Esophagus squamous epithelium (tissue), 5 donors: Measurements from ENCODE around the gene CDH16. TPM values are rescaled to one million over a fixed set of nuclear protein-coding genes. Genes with fewer than 3 reads are reported as not detected.
A peak's percentile ranks its signal among the peaks of the same experiment; 100 is the strongest.

Experiments
- DNase-seq: peaks from one replicate; lab custom pipeline; 2025; lab: John Stamatoyannopoulos, UW
- H3K27ac ChIP-seq, 4 donors: fragments of 200-600 bp; sonication (generic); one replicate each; pipeline ENCODE4 v1.5.1; 2016 to 2019; ENCODE audit warnings: mild to moderate bottlenecking in 1 of 4
- H3K27me3 ChIP-seq, 4 donors: fragments of 200-600 bp; sonication (generic); 1 replicate in 3 of 4; 2 replicates in 1 of 4; pipeline versions ENCODE4 v1.5.1 to v1.6.0; 2017 to 2021; ENCODE audit warnings: antibody characterized with exemption in 1 of 4
- H3K36me3 ChIP-seq, 3 donors: fragments of 200-600 bp; sonication (generic); one replicate each; pipeline ENCODE4 v1.5.1; 2016 to 2019
- H3K4me1 ChIP-seq, 3 donors: fragments of 200-600 bp; sonication (generic); one replicate each; pipeline ENCODE4 v1.5.1; 2017 to 2019
- H3K4me3 ChIP-seq, 4 donors: fragments of 200-600 bp; sonication (generic); 1 replicate in 3 of 4; 2 replicates in 1 of 4; pipeline ENCODE4 v1.5.1; 2016 to 2019; ENCODE audit warnings: mild to moderate bottlenecking in 2 of 4, moderate library complexity in 1 of 4
- H3K9me3 ChIP-seq, 3 donors: fragments of 200-600 bp; sonication (generic); one replicate each; pipeline ENCODE4 v1.5.1; 2016 to 2019
- POLR2A ChIP-seq, 4 donors: fragments of 450-650 bp; IDR thresholded peaks; one replicate each; pipeline ENCODE4 v1.6.1; 2017; ENCODE audit warnings: antibody characterized with exemption in 4 of 4, mild to moderate bottlenecking in 4 of 4, moderate library complexity in 3 of 4
- WGBS, 2 donors: methylation state at CpG; one replicate each; pipeline ENCODE4 v1.1.5; 2018; 5-methylcytosine and 5-hydroxymethylcytosine counted together
- intact Hi-C: fragments of 100-400 bp; cut with DNase I; formaldehyde crosslinking; loops from one replicate; pipeline ENCODE4 v1.15.0; 2022
- total RNA-seq, 4 donors: library from RNA; depleted of rRNA; stranded (reverse); fragments of >200 nt; gene quantifications; one replicate each; pipeline ENCODE4 v1.1.0, GENCODE V29; 2016
- TF ChIP-seq, protein P1 (sequence below), 6 experiments: fragments of 450-650 bp in 4 of 6; fragments of 200-600 bp in 2 of 6; sonication (generic) in 2 of 6; IDR thresholded peaks; one replicate each; pipeline ENCODE4 v1.5.1; 2016 to 2019; ENCODE audit warnings: antibody characterized with exemption in 6 of 6, mild to moderate bottlenecking in 4 of 6, moderate library complexity in 4 of 6
- donor health status: DM: yes; HTN: yes; CAD: no.

The CDH16 gene
- total RNA-seq, 4 donors from 2014 or later: 1.9 to 6.3 (median 4.1) TPM

- H3K4me1 ChIP-seq: peaks cover 39 to 61% (median 49%) of the 10 kb centered on the region in 3 donors
- no peaks in the 10 kb centered on the region for H3K27me3 ChIP-seq
- peak overlapping the region; percentile 80 to 93 (median 85) for H3K27ac ChIP-seq
- intact Hi-C loops: loop anchor here (5.0 kb wide), 1 partner anchor 36 kb away; the partner anchor contains the start of gene CIAO2B
- WGBS, 2 donors: 84 to 90% methylated on average over 3 of the region's 3 CpGs
- no peak for DNase-seq
- no peak overlapping the region for H3K4me3 ChIP-seq
- H3K9me3 ChIP-seq: no peaks in the 10 kb centered on the region
- H3K36me3 ChIP-seq: peaks cover 0 to 6% (median 0%) of the 10 kb centered on the region in 3 donors
- no peak for TF ChIP-seq POLR2A (IDR thresholded peaks at IDR 0.05)
- TF ChIP-seq, protein P1, sequence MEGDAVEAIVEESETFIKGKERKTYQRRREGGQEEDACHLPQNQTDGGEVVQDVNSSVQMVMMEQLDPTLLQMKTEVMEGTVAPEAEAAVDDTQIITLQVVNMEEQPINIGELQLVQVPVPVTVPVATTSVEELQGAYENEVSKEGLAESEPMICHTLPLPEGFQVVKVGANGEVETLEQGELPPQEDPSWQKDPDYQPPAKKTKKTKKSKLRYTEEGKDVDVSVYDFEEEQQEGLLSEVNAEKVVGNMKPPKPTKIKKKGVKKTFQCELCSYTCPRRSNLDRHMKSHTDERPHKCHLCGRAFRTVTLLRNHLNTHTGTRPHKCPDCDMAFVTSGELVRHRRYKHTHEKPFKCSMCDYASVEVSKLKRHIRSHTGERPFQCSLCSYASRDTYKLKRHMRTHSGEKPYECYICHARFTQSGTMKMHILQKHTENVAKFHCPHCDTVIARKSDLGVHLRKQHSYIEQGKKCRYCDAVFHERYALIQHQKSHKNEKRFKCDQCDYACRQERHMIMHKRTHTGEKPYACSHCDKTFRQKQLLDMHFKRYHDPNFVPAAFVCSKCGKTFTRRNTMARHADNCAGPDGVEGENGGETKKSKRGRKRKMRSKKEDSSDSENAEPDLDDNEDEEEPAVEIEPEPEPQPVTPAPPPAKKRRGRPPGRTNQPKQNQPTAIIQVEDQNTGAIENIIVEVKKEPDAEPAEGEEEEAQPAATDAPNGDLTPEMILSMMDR (IDR thresholded peaks at IDR 0.05): no peak
Measured at GRCh38 chr16:66895999-66896398, 22.7 kb downstream of the CDH16 start.

GRCh38 chr16:66895689-66895979, 23.1 kb downstream of the CDH16 start:
- Histone ChIP-seq H3K27me3 (no peaks in the 10 kb centered on the region), H3K4me3 (no peak overlapping the region), H3K4me1 (peaks cover 36 to 57% (median 45%) of the 10 kb centered on the region in 3 donors), H3K9me3 (no peaks in the 10 kb centered on the region), H3K27ac (peak overlapping the region; percentile 80 to 93 (median 85)), H3K36me3 (peaks cover 0 to 6% (median 0%) of the 10 kb centered on the region in 3 donors)
- TF ChIP-seq, protein P1 (IDR thresholded peaks at IDR 0.05): no peak
- TF ChIP-seq POLR2A (IDR thresholded peaks at IDR 0.05): no peak
- intact Hi-C loops: loop anchor here (5.0 kb wide), 1 partner anchor 37 kb away; the partner anchor contains the start of gene CIAO2B
- WGBS, 2 donors: 92 to 95% methylated on average over 5 of the region's 5 CpGs
- no peak for DNase-seq

GRCh38 chr16:66894948-66895688, 23.6 kb downstream of the CDH16 start:
- Histone ChIP-seq H3K9me3 (no peaks in the 10 kb centered on the region), H3K4me3 (no peak overlapping the region), H3K4me1 (peaks cover 30 to 52% (median 40%) of the 10 kb centered on the region in 3 donors), H3K27ac (peak overlapping the region; percentile 80 to 93 (median 85)), H3K36me3 (peaks cover 0 to 6% (median 0%) of the 10 kb centered on the region in 3 donors), H3K27me3 (no peaks in the 10 kb centered on the region)
- DNase-seq: peak; percentile 6
- intact Hi-C loops: loop anchor here (5.0 kb wide), 1 partner anchor 37 kb away; the partner anchor contains the start of gene CIAO2B
- 43 to 60% methylated on average over 6 to 7 of the region's 11 CpGs for WGBS, 2 donors
- TF ChIP-seq, protein P1 (IDR thresholded peaks at IDR 0.05): peak; percentile 42 to 93 (median 78)
- TF ChIP-seq POLR2A (IDR thresholded peaks at IDR 0.05): no peak

- no peaks in the 10 kb centered on the region for H3K27me3 ChIP-seq
- WGBS, 2 donors: 88% methylated on average over 2 of the region's 2 CpGs; no CpG with 5 or more reads in 1 of the 2 donors
- no peak overlapping the region for H3K27ac ChIP-seq
- peaks cover 20 to 47% (median 30%) of the 10 kb centered on the region in 3 donors for H3K4me1 ChIP-seq
- no peak for DNase-seq
- no peaks in the 10 kb centered on the region for H3K9me3 ChIP-seq
- intact Hi-C loops: no loop called here
- no peak overlapping the region for H3K4me3 ChIP-seq
- TF ChIP-seq POLR2A (IDR thresholded peaks at IDR 0.05): no peak
- TF ChIP-seq, protein P1 (IDR thresholded peaks at IDR 0.05): no peak
- peaks cover 0 to 6% (median 0%) of the 10 kb centered on the region in 3 donors for H3K36me3 ChIP-seq
Measured at GRCh38 chr16:66894055-66894454, 24.6 kb downstream of the CDH16 start.

GRCh38 chr16:66891797-66892196, 26.9 kb downstream of the CDH16 start:
- peaks cover 13 to 30% (median 14%) of the 10 kb centered on the region in 3 donors for H3K4me1 ChIP-seq
- H3K27me3 ChIP-seq: no peaks in the 10 kb centered on the region
- H3K36me3 ChIP-seq: peaks cover 0 to 21% (median 0%) of the 10 kb centered on the region in 3 donors
- intact Hi-C loops: no loop called here
- no peaks in the 10 kb centered on the region for H3K9me3 ChIP-seq
- DNase-seq: no peak
- 97 to 98% methylated on average over 6 of the region's 6 CpGs for WGBS, 2 donors
- no peak overlapping the region for H3K27ac ChIP-seq
- no peak for TF ChIP-seq POLR2A (IDR thresholded peaks at IDR 0.05)
- TF ChIP-seq, protein P1 (IDR thresholded peaks at IDR 0.05): no peak
- no peak overlapping the region for H3K4me3 ChIP-seq
